HG03342 (cell line): Measurements from ENCODE around the gene DCST2.
"Not testable (repeated sequence)": the region's sequence is repeated elsewhere in the genome, so short reads cannot be mapped to it uniquely, and the experiment has no call there.

Experiments
- ATAC-seq: cut with Tn5 transposase; IDR thresholded peaks from one replicate; pipeline ENCODE4 v1.9.1; 2021; ENCODE audit warnings: mild to moderate bottlenecking, moderate library complexity; ENCODE audit not compliant: unreplicated experiment

DCST2 gene

DNA sequence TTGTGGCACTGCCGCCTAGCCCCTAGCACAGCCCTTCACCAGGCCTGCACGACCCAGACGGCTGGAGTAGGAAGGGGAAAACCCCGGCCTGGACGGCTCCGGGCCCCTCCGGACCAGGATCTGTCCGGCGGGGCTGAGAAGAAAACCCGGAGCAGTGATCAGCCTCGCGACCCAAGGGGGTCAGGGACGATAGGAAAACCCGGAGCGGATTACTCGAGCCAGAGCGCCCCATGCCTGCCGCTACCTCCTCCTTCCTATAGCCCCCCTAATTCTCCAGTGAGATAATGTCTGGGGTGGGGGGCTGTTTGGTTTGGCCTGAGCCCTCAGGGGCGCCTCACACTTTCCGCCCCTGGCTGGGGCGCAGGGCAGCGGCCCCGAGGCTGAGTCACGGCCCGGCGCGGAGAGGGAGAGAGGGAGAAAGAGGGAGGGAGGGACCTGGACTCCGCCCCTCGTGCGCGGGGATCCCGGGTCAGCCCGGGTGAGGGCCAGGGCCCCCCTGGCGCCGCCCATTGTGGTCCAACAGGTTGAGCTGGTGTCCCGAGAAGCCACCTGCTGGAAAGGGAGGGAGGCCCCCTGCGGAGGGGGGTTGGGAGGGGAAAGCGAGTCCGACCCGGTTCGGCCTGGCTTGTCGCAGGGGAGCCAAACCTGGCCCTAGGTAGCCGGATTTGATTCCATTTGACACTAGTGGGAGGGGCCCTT, 32.7 kb downstream of the DCST2 start:
- ATAC-seq, result peak; percentile 37

DNA sequence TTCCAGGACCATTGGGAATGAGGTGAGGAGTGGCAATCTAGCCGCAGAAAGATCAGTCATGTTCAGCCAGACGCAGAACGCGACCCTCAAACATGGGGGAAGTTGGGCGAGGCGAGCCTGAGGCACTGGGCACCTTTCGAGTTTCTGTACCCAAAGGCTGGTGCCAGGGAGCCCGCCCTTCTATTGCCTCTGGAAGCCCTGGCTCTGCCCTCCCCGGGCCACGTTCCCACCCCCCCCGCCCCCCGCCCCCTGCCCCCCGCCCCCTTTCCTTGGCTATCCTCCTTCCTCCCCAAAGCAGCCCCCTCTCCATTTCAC, 33.2 kb downstream of the DCST2 start:
- no peak for ATAC-seq

DNA sequence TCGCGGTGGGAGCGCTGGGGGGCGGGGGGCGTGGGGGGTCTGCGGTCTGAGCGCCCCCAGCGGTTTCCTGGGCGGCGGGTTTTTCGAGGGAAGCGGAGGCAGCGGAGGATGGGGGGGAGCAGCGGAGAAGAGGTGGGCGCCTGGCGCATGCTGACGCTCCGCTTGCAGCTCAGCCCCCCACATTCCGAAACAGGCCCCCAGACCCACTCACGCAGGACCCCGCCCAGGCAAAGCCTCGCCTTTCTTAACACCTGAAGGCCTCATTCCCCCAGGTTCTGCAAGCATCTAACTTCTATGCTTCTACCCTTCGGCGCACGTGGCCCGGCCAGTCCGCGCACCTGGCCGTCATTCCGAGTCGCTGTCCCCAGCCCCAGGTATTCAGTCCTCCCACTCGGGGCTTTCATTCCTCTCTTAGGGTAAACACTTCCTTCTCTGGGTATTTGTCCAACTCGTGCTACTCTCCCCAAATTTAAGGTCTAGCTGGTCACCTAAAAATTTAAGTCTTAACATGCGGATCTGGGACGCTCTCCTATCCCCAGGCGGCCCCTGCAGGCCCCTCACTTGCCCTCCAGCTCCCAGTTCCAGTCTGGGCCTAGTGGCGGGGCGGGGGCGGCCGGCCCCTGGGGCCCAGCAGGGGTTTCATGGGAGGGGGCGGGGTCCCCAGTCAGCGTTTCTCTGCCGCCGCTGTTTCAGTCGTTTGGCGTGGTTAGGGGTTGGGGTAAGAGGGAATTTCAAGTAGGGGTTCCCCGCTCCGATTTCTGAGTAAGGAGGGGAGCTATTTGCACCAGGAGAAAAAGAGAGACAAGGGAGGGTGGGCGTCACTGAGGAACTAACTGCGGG, 33.8 kb downstream of the DCST2 start:
- ATAC-seq, result no peak

DNA sequence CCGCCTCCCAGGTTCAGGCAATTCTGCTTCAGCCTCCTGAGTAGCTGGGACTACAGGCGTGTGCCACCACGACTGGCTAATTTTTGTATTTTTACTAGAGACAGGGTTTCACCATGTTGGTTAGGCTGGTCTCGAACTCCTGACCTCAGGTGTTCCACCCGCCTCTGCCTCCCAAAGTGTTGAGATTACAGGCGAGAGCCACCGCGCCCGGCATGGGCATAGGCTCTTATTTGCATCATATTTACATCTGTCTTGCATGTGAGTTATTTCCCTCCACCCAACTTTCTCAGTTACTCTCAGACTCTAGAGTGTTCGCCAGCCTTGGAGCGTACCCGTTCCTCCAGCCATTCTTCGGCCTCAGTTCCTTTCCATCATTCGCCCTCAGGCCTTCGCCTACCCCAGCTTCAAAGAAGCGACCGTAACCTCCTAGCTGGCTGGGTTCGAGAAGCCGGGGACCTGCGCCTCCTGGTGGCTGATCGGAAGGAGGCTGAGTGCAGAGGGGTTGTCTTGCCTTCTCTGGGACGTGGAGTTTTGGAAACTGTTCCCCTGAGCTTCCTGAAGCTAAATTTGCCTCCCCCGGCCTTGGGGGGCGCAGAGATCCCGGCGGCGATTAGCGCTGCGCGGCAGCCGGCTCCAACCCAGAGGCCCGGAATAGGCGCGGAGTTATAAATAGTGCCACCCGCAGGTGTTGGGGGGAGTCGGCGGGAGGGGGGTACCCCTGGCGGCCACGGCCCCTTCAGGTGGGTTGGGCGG, 34.6 kb downstream of the DCST2 start:
- no peak for ATAC-seq

DNA sequence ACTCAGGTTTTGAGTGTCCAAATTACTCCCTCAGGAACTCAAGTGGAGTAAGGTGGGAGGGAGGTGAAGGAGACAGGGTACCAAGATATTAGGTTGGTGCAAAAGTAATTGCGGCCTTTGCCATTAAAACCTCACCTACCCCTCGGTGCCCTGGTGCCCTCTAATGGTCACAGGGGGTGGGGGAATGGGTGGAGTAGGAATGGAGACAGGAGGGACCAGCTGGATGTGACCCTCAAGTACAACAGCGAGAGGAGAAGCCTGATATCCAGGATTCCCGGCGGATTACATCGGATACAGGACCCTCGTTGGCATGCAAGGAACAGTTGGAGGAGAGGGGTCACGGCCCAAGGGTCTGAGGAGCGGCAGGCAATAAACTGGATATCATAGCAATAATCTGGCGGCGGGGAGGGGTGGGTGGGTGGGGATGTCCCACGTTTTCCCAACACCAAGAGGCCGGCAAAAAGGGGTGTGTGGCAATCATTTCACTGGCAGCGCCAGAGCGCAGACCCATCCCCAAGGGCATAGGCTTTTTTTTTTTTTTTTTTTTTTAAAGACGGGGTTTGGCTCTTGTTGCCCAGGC, 35.3 kb downstream of the DCST2 start:
- no peak for ATAC-seq

DNA sequence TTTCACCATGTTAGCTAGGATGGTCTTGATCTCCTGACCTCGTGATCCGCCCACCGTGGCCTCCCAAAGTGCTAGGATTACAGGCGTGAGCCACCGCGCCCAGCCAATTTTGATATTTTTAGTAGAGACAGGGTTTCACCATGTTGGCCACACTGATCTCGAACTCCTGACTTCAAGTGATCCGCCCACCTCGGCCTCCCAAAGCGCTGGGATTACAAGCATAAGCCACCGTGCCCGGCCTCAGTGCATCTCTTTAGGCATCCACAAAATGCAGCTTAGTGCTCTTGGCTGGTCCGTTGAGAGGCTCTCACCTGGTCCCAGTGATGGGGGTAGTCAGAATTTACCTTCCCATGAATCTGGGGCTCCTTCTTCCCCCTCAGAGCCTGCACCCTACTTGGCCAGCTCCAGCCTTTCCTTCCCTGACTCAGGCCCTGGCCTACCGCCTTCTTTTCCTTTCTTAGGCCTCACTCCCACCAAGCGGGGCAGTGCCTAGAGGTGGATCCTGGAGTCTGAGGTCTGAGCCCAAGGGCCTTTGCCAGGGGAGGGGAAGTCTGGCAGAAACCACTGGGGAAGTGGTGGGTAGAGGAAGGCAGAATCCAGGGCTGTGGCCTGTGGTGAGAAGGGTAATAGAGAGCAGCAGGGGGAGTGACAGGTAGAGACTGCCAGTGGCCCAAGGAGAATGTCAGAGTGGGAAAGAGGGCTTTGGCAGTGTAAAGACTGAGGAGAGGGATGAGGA, 36.4 kb downstream of the DCST2 start:
- no peak for ATAC-seq

DNA sequence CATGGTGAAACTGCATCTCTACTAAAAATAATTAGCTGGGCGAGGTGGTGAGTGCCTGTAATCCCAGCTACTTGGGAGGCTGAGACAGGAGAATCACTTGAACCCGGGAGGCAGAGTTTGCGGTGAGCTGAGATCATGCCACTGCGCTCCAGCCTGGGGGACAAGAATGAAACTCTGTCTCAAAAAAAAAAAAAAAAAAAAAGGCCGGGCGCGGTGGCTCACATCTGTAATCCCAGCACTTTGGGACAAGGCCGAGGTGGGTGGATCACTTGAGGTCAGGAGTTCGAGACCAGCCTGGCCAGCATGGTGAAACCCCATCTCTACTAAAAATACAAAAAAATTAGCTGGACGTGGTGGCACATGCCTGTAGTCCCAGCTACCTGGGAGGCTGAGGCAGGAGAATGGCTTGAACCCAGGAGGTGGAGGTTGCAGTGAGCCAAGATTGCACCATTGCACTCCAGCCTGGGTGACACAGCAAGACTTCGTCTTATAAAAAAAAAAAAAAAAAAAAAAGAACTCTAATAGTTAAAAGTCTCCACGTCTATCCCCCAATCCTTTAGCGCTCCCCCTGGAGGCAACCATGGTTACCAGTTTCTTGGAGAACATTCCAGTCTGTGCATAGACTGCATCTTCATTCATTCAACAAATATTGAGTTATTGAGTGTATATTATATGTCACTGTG, 38.1 kb downstream of the DCST2 start:
- not testable (repeated sequence) for ATAC-seq

DNA sequence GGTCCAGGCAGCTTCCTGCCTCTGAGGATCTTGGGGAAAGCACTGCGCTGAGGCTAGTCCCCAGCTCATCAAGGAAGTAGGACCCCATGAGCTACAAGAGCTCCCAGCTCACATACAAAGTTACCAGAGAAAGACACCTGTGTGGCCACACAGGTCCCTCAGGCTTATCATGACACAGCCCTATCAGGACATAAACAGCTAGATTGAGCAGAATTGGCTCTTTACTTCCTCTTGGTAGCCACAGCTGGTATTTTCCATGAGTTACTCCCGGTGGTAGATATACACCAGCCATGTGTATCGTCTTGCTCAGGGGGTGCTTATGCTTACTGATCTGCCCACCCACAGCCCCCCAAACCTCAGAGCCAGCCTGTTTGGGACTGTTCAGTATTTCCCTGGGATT, 39.0 kb downstream of the DCST2 start:
- ATAC-seq, result no peak

DNA sequence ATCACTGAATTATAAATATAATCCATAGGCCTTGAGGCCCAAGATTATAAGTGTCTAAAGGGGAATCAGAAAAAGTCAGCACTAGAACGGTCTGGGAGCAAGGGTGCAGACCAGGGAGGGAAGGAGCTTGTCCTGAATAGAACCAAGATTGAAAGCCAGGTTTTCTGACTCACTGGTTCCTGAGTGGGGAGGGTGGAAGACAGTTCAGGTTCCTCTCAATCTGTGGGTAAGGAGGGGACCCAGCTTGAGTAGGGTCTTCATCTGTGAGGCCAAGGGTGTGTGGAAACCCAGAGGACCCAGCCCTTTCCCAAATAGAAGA, 39.4 kb downstream of the DCST2 start:
- no peak for ATAC-seq

DNA sequence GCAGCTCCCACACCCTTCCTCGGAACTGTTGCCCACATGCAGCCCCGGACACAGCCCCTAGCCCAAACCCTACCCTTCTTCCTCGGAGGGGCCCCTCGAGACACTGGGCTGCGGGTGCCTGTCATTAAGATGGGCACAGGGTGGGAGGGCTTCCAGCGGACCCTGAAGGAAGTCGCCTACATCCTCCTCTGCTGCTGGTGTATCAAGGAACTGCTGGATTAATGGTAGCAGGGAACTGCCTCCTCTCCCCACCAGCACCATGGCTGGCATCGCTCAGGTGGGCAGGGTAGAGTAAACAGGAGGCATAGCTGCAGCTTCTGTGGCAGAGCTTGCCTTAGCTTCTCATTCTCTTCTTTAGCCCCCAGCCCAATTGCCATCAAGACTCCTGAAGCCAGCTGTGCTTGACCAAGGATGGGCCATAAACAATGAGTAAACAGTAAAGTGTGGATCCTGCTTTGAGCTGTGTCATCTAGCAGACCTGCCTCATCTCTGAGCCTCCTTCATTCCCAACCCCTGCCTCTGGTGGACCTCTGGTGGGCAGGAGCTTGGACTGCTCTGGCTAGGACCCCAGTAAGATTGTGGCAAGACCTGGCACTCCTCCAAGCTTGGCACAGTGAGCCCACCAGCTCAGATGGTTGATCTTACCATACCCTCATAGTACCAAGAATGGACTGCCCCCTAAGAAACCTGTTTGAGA, 39.9 kb downstream of the DCST2 start, which contains the start of gene LENEP:
TSS of gene LENEP (plus strand) at position 15 of the 697 bp plus-strand sequence. CDS start at position 37, 22 bp downstream.
- no peak for ATAC-seq

DNA sequence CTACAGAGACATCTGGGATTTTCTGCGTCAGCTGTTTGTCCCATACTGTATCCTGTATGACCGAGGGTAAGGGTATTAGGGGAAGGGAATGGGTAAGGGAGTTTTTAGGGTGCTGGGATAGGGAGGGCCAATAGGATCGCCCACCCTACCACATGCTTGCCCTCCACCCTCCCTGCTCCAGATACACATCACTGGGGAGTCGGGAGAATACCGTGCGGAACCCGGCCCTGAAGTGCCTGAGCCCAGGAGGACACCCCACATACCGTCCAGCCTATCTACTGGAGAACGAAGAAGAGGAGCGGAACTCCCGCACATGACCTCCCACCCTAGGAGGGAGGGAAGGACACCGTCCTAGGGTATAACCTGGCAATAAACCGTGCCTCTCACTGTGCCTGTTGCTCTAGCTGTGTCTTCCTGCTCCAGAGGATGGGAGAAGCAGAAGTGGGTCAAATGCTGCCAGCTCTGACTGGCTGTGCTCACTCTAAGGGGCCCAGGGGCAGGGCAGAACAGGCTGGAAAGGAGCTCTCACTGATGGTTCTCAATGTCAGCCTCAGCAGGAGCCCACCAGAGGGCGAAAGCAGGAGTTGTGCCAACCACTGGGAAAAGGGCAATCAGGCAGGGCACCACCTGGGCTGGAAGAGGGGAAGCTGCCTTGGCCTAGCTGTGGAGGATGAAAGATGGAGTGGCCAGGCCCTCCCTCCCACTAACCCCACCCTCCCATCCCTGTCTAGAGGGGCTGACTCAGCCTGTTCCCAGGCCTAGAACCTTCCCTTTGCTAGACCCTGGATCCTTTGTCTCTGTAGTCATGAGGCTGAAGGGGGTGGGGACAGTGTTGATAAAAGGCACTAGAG, 40.6 kb downstream of the DCST2 start:
- ATAC-seq, result no peak

DNA sequence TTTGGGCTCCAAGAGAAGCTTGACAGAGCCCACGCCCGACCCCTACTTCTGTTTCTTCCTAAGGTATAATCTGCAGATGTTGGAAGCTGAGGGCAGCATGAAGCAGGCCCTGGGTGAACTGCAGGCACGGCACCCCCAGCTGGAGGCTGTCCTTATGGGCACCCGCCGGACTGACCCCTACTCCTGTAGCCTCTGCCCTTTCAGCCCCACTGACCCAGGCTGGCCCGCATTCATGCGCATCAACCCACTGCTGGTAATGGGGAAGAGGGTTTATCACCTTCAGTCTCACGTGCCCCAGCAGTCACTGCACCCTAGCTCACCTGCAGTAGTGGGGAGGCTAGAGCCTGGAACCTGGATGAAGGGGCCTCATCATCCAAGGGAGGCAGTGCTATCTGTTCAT, 43.3 kb downstream of the DCST2 start:
- no peak for ATAC-seq

DNA sequence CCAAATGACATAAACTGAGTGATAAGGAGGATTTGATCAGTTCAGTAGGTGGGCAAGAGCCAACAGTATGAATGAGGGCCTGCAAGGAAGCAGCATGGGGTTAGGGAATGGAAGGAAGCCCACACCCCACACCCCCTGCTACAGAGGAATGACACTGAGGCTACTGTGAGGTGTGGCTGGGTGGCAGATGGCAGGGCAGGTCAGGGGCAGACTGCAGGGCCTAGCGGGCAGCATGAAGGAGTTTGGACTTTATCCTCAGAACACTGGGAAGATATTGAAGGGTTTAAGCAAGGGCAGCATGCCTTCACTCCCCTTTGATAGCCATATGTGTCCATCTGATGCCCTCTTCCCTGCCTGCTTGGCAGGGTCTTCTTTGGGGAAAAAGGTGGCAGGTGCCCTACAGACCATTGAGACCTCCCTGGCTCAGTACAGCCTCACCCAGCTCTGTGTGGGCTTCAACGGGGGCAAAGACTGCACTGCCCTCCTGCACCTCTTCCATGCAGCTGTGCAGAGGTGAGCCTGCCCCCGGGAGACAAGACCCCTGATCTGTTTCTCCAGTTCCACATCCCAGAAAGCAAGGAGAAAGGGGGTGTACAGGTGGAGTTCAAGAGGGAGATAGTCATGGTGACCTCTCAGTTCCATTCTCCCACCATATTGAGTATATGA, 44.3 kb downstream of the DCST2 start:
- no peak for ATAC-seq

DNA sequence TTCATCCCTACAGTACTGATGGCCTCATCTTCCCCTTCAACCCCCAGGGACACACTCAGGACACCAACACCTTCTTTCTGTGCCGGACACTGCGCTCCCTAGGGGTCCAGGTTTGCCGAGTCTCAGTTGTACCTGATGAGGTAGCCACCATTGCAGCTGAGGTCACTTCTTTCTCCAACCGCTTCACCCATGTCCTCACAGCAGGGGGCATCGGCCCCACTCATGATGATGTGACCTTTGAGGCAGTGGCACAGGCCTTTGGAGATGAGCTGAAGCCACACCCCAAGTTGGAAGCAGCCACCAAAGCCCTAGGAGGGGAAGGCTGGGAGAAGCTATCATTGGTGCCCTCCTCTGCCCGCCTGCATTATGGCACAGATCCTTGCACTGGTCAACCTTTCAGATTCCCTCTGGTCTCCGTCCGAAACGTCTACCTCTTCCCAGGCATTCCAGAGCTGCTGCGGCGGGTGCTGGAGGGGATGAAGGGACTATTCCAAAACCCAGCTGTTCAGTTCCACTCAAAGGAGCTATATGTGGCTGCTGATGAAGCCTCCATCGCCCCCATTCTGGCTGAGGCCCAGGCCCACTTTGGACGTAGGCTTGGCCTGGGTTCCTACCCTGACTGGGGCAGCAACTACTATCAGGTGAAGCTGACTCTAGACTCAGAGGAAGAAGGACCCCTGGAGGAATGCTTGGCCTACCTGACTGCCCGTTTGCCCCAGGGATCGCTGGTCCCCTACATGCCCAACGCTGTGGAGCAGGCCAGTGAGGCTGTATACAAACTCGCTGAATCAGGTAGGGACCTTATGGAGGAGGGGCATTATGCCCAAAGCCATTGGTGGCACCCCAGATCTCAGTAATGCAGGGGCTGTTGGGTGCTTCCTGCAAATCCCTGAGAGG, 45.3 kb downstream of the DCST2 start:
- ATAC-seq, result no peak

DNA sequence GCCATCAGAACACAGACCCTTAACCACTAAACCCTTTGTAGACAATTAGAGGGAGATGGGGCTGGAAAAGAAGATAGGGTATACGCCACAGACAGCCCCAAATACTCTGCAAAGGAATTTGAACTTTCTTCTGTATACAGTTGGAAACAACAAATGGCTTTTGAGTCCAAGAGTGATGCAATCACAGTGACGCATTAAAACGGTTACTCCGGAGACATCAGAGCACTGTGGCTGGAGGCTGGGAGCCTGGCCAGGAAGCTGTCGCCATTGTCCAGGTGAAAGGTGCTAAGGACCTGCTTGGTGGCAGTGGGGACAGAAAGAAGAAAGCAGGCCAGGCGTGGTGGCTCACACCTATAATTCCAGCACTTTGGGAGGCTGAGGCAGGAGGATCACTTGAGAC, 46.3 kb downstream of the DCST2 start:
- ATAC-seq, result no peak

DNA sequence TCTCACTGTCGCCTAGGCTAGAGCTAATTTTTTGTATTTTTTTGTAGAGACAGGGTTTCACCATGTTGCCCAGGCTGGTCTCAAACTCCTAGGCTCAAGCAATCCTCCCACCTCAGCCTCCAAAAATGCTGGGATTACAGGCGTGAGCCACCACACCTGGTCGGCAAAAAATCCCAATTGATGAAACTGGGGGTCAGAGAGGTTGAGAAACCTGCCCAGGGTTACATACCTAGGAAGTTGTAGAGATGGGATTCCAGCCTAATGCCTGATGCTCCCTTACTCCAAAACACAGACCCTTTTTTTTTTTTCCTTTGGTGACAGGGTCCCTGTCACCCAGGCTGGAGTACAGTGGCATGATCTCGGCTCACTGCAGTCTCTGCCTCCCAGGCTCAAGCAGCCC, 46.8 kb downstream of the DCST2 start:
- not testable (repeated sequence) for ATAC-seq

DNA sequence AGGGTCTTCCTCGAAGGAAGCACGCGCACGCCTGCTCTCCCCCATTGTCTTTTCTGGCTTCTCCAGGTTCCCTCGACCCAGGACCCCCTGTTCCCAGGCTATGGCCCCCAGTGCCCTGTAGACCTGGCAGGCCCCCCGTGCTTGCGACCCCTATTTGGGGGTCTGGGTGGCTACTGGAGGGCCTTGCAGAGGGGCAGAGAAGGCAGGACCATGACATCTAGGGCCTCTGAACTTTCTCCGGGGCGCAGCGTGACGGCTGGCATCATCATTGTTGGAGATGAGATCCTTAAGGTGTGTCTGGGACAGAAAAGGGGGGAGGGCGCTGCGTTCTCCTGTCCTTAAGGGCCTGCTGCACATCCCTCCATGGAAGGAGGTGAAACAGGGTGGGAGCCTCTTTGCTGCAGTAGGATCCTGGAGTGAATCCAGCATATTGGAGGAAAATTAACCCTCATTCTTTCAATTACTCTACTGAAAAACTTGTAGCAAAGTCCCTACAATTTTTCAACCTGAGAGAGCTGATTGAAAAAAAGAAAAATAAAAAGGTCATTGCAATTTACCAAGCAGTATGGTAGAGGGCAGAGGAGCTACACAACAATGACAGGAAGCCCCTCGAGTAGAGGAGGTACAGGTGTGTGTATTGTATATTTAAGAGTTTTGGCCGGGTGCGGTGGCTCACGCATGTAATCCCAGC, 49.7 kb downstream of the DCST2 start:
- ATAC-seq, result no peak
